Kidney epithelial cell (primary cell): ENCODE measurements around the gene PLEKHD1. TPM values are rescaled to one million over a fixed set of nuclear protein-coding genes. Genes with fewer than 3 reads are reported as not detected.

Source experiments
- DNase-seq: peaks from one replicate; pipeline ENCODE4 v3.0.0-alpha.2; 2010; ENCODE audit warnings: low read depth
- H3K27me3 ChIP-seq: 2 replicates; pipeline ENCODE4 v1.6.0; 2011; ENCODE audit warnings: low read length; ENCODE audit not compliant: control insufficient read depth, insufficient read depth
- H3K36me3 ChIP-seq: 2 replicates; pipeline ENCODE4 v1.5.1; 2011; ENCODE audit warnings: low read length; ENCODE audit not compliant: control insufficient read depth, insufficient read depth
- H3K4me3 ChIP-seq: 2 replicates; pipeline ENCODE4 v1.5.1; 2011; ENCODE audit warnings: low read depth, mild to moderate bottlenecking, control low read depth, low read length
- total RNA-seq: library from RNA; depleted of rRNA; stranded (reverse); fragments of >200 nt; gene quantifications from 2 replicates; pipeline ENCODE4 v1.2.3, GENCODE V29; 2015
- TF ChIP-seq, protein P1 (sequence below): IDR thresholded peaks from 2 replicates; pipeline ENCODE4 v1.5.1; 2011; ENCODE audit warnings: mild to moderate bottlenecking, moderate library complexity, low read length, control low read depth, inconsistent platforms; ENCODE audit not compliant: insufficient read depth, poor library complexity, severe bottlenecking

PLEKHD1 gene
- total RNA-seq, 1 donor from 2014 or later: 0.84 TPM

- Histone ChIP-seq H3K27me3 (peaks cover 37% of the 10 kb centered on the region), H3K36me3 (no peaks in the 10 kb centered on the region), H3K4me3 (no peak overlapping the region)
- no peak for DNase-seq
- TF ChIP-seq, protein P1, sequence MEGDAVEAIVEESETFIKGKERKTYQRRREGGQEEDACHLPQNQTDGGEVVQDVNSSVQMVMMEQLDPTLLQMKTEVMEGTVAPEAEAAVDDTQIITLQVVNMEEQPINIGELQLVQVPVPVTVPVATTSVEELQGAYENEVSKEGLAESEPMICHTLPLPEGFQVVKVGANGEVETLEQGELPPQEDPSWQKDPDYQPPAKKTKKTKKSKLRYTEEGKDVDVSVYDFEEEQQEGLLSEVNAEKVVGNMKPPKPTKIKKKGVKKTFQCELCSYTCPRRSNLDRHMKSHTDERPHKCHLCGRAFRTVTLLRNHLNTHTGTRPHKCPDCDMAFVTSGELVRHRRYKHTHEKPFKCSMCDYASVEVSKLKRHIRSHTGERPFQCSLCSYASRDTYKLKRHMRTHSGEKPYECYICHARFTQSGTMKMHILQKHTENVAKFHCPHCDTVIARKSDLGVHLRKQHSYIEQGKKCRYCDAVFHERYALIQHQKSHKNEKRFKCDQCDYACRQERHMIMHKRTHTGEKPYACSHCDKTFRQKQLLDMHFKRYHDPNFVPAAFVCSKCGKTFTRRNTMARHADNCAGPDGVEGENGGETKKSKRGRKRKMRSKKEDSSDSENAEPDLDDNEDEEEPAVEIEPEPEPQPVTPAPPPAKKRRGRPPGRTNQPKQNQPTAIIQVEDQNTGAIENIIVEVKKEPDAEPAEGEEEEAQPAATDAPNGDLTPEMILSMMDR: no peak
Measured at GRCh38 chr14:69561893-69562292, 77.4 kb downstream of the PLEKHD1 start.

GRCh38 chr14:69567563-69567962, 83.0 kb downstream of the PLEKHD1 start:
- H3K36me3 ChIP-seq: no peaks in the 10 kb centered on the region
- no peak overlapping the region for H3K4me3 ChIP-seq
- H3K27me3 ChIP-seq: peaks cover 68% of the 10 kb centered on the region
- TF ChIP-seq, protein P1: no peak
- no peak for DNase-seq

DNA sequence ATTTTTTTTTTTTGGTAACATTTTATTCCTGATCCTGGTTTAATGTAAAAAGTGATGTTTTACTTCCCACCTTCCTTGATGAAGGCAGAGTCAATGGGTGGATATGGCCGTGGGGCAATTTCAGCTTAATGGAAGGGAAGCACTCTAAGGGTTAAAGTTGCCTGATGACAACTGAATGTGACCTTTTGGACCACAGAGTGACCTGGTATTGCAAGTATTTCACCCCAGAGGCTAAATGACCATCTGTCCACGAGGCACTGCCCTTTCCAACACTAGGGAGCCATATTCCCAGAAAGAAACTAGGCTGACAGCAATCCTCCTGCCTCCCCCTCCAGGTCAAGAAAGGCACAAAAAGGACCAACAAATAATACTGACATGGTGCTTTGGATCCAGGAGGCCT, 85.3 kb downstream of the PLEKHD1 start:
- Histone ChIP-seq H3K27me3 (peaks cover 78% of the 10 kb centered on the region), H3K36me3 (no peaks in the 10 kb centered on the region), H3K4me3 (no peak overlapping the region)
- TF ChIP-seq, protein P1: peak; percentile 1
- DNase-seq: no peak

DNA sequence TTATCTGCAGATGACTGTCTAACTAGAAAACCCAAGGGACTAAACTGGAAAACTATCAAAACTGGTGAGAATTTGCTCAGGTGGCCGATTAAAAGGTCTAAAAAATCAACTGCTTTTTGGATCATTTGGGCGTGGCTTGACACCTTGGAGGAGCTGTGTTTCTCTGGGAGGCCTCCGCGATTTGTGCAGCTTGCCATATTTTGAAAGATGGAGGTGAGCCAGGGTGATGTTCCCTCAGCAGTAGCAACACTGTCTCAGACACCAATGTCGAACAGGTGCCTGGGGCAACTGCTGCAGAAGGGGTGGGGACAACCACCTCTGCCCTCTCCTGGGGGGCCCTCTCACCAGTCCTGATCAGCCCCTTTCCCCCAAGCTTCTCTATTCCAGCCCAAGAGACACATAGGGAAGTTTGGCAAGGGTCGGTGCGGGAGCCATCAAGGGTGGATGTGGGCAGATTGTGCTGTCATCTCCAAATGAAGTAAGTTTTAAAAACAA, 86.4 kb downstream of the PLEKHD1 start:
- H3K27me3 ChIP-seq: peaks cover 73% of the 10 kb centered on the region
- TF ChIP-seq, protein P1: no peak

DNA sequence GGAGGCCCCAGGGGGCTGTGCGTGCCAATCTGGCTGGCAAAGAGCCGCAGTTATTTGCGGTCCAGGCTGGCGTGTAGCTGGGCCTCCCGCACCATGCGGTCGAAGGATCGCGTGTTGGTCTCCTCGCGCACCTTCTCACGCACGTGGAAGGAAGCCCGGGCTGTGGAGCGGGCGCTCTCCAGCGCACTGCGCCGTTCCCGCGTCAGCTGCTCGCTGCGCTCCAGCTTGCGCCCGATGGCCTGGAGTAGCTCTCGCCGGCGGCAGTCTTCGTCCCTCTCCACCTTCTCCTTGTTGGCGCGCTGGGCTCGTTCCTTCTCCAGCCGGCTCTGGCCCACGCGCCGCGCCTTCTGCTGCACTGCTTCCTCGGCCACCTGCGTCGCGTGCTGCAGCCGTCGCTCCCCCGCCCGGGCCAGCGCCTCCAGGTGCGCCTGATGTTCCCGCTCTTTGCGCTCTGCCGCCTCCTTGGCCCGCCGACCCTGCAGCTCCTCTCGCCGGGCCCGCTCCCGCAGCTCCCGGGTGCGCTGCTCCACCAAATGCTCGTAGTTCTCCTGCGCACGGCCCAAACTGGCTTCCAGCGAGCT, 87.0 kb downstream of the PLEKHD1 start:
- TF ChIP-seq, protein P1: no peak
- Histone ChIP-seq H3K27me3 (peaks cover 77% of the 10 kb centered on the region), H3K4me3 (peak overlapping the region; percentile 9), H3K36me3 (no peaks in the 10 kb centered on the region)
- DNase-seq: no peak

More for the DNA sequence above, 86.4 kb downstream of the PLEKHD1 start:
- Histone ChIP-seq H3K36me3 (no peaks in the 10 kb centered on the region), H3K4me3 (no peak overlapping the region)
- DNase-seq: no peak
